T-helper 1 cell (primary cell): ENCODE results near the gene RNU6-9.
A peak's percentile ranks its signal among the peaks of the same experiment; 100 is the strongest.

Experiments
- DNase-seq, 5 donors: peaks; one replicate each; pipeline ENCODE4 v3.0.0-alpha.2; 2012 to 2020

Gene RNU6-9

GRCh38 chr19:936175-936546 lies 42.9 kb downstream of the RNU6-9 start:
- no peak for DNase-seq

- DNase-seq: peak in 2 of 5 donors; percentile 28 to 45
Measured at GRCh38 chr19:937259-937694, 44.0 kb downstream of the RNU6-9 start.

- DNase-seq: no peak
Measured at GRCh38 chr19:938233-938923, 45.1 kb downstream of the RNU6-9 start.

- DNase-seq: no peak
Measured at GRCh38 chr19:939439-939838, 46.2 kb downstream of the RNU6-9 start.

- DNase-seq: no peak
Measured at GRCh38 chr19:939922-940321, 46.6 kb downstream of the RNU6-9 start.

DNA sequence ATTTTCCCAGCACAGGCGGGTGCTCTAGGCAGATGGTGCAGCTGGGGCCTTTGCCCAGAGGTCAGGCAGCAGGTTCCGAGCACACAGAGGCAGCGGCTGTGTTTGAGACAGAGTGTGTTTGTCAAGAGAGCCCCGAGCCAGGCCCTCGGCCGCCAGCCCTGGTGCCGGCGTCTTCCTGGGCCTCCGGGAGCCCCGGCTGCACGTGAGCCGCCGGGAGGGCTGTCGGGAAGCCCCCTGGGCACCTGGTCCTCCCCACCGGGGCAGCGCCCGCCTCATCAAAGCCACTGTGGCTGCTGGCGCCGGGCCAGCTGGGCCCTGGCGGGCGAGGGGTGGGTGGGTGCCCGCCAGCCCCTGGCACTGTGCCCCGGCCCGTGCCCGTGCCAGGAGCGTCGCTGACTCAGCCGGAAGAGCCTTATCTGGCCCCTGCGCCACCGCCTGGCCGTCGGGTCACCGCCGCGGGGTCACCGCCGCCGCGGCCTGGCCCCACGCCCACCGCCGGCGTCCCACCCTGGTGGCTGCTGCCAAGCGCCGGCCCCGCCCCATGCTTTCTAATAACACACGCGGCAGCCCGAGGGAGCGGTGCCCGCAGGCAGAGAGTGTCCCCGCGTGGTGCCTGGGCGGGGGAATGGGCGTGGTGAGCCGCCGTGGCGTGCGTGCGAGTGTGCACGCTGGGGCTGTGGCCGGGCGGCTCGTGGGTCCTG lies 47.5 kb downstream of the RNU6-9 start:
- DNase-seq: peak; percentile 42 to 73 (median 64)

GRCh38 chr19:941292-942132 lies 48.2 kb downstream of the RNU6-9 start:
- no peak for DNase-seq

DNA sequence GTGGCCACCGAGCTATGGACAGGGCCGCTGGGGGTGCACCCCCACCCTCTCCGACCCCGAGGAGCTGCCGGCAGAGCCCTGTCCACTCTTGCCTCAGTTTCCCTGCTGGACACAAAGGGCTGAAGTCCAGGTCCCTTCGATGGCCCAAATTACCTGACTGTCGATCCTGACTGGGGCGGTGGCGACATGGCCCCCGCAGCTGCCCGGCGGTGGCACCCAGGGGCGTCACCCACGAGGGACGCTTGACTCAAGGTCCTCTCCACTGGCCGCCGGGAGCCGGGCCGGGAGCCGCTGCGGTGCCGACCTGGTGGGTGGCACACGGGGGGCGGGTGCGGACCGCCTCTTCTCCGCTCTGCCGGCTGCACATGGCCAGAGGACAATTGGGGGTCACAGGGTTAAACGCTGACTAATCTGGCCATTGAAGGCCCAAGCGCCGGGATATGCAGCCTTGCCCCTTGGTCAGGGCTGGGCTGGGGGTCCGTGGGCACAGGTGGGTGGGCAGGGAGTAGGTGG lies 48.9 kb downstream of the RNU6-9 start:
- no peak for DNase-seq
